ENCODE results near the gene MIF4GD.

The MIF4GD gene

GRCh38 chr17:75238684-75239191 is 32.3 kb downstream of the MIF4GD start:
- H3K79me2 ChIP-seq (ENCODE audit: insufficient read depth, low read length): no peaks in the 10 kb centered on the region
- DNase-seq (peak; percentile 68), ATAC-seq (ENCODE audit: insufficient read depth, low read depth) (peak; percentile 85)
- no peak overlapping the region for H3K4me3 ChIP-seq (ENCODE audit: low read depth in 1 of 2, low read length in 2 of 2)
- H3K36me3 ChIP-seq (ENCODE audit: insufficient read depth, low read length): peaks cover 96% of the 10 kb centered on the region
- no peaks in the 10 kb centered on the region for H3K27me3 ChIP-seq (ENCODE audit: insufficient read depth, low read length, poor library complexity)
- no peaks in the 10 kb centered on the region for H3K4me1 ChIP-seq (ENCODE audit: insufficient read depth, low read length)
- no peak overlapping the region for H3K9ac ChIP-seq (ENCODE audit: low read depth, low read length)
- TF ChIP-seq CTCF (IDR thresholded peaks at IDR 0.05; ENCODE audit: borderline replicate concordance, extremely low read depth, low read length, poor library complexity, severe bottlenecking) (peak; percentile 94), EZH2 (IDR thresholded peaks at IDR 0.05; ENCODE audit: borderline replicate concordance, low read depth, low read length, severe bottlenecking) (no peak)
- no peaks in the 10 kb centered on the region for H3K9me3 ChIP-seq (ENCODE audit: insufficient read depth, low read length, severe bottlenecking)
- H3K27ac ChIP-seq (ENCODE audit: low read length): no peak overlapping the region
- H4K20me1 ChIP-seq (ENCODE audit: insufficient read depth, low read length): peaks cover 22% of the 10 kb centered on the region
- H3K4me2 ChIP-seq (ENCODE audit: insufficient read depth, low read length): no peak overlapping the region
- no peak overlapping the region for H2AFZ ChIP-seq (ENCODE audit: low read depth, low read length)

- no peaks in the 10 kb centered on the region for H3K27me3 ChIP-seq (ENCODE audit: insufficient read depth, low read length, poor library complexity)
- H2AFZ ChIP-seq (ENCODE audit: low read depth, low read length): no peak overlapping the region
- H3K79me2 ChIP-seq (ENCODE audit: insufficient read depth, low read length): no peaks in the 10 kb centered on the region
- H4K20me1 ChIP-seq (ENCODE audit: insufficient read depth, low read length): peaks cover 22% of the 10 kb centered on the region
- H3K9ac ChIP-seq (ENCODE audit: low read depth, low read length): no peak overlapping the region
- TF ChIP-seq EZH2 (IDR thresholded peaks at IDR 0.05; ENCODE audit: borderline replicate concordance, low read depth, low read length, severe bottlenecking) (no peak), CTCF (IDR thresholded peaks at IDR 0.05; ENCODE audit: borderline replicate concordance, extremely low read depth, low read length, poor library complexity, severe bottlenecking) (no peak)
- H3K36me3 ChIP-seq (ENCODE audit: insufficient read depth, low read length): peaks cover 91% of the 10 kb centered on the region
- no peak overlapping the region for H3K4me3 ChIP-seq (ENCODE audit: low read depth in 1 of 2, low read length in 2 of 2)
- no peak for DNase-seq
- no peaks in the 10 kb centered on the region for H3K4me1 ChIP-seq (ENCODE audit: insufficient read depth, low read length)
- no peak for ATAC-seq (ENCODE audit: insufficient read depth, low read depth)
- no peaks in the 10 kb centered on the region for H3K9me3 ChIP-seq (ENCODE audit: insufficient read depth, low read length, severe bottlenecking)
- no peak overlapping the region for H3K4me2 ChIP-seq (ENCODE audit: insufficient read depth, low read length)
- no peak overlapping the region for H3K27ac ChIP-seq (ENCODE audit: low read length)
Measured at GRCh38 chr17:75238020-75238580, 32.9 kb downstream of the MIF4GD start.

- TF ChIP-seq EZH2 (IDR thresholded peaks at IDR 0.05; ENCODE audit: borderline replicate concordance, low read depth, low read length, severe bottlenecking) (no peak), CTCF (IDR thresholded peaks at IDR 0.05; ENCODE audit: borderline replicate concordance, extremely low read depth, low read length, poor library complexity, severe bottlenecking) (no peak)
- no peaks in the 10 kb centered on the region for H3K27me3 ChIP-seq (ENCODE audit: insufficient read depth, low read length, poor library complexity)
- H3K27ac ChIP-seq (ENCODE audit: low read length): no peak overlapping the region
- no peak overlapping the region for H2AFZ ChIP-seq (ENCODE audit: low read depth, low read length)
- H3K9ac ChIP-seq (ENCODE audit: low read depth, low read length): no peak overlapping the region
- no peak overlapping the region for H3K4me2 ChIP-seq (ENCODE audit: insufficient read depth, low read length)
- no peak overlapping the region for H3K4me3 ChIP-seq (ENCODE audit: low read depth in 1 of 2, low read length in 2 of 2)
- no peak for DNase-seq
- H3K79me2 ChIP-seq (ENCODE audit: insufficient read depth, low read length): no peaks in the 10 kb centered on the region
- H3K9me3 ChIP-seq (ENCODE audit: insufficient read depth, low read length, severe bottlenecking): no peaks in the 10 kb centered on the region
- no peaks in the 10 kb centered on the region for H3K4me1 ChIP-seq (ENCODE audit: insufficient read depth, low read length)
- H3K36me3 ChIP-seq (ENCODE audit: insufficient read depth, low read length): peaks cover 91% of the 10 kb centered on the region
- ATAC-seq (ENCODE audit: insufficient read depth, low read depth): no peak
- H4K20me1 ChIP-seq (ENCODE audit: insufficient read depth, low read length): peaks cover 22% of the 10 kb centered on the region
Measured at GRCh38 chr17:75237100-75238014, 33.7 kb downstream of the MIF4GD start.
